H9 (cell line): Measurements from ENCODE around the gene OR10Z1. TPM values are rescaled to one million over a fixed set of nuclear protein-coding genes. Genes with fewer than 3 reads are reported as not detected.

Source experiments
- DNase-seq: peaks from one replicate; pipeline ENCODE4 v3.0.0-alpha.2; 2017
- H2AFZ ChIP-seq: one replicate; pipeline ENCODE4 v1.6.1; 2013; ENCODE audit warnings: mild to moderate bottlenecking, low read length, control low read depth, moderate library complexity
- H2AK5ac ChIP-seq: 2 replicates; pipeline ENCODE4 v1.6.1; 2013; ENCODE audit warnings: low read length, control low read depth, mixed read lengths; ENCODE audit not compliant: insufficient read length
- H2BK120ac ChIP-seq: one replicate; pipeline ENCODE4 v1.6.1; 2013; ENCODE audit warnings: low read depth, mild to moderate bottlenecking, low read length, control low read depth, inconsistent platforms; ENCODE audit not compliant: poor library complexity, severe bottlenecking
- H2BK12ac ChIP-seq: 2 replicates; pipeline ENCODE4 v1.6.1; 2013; ENCODE audit warnings: low read length, control low read depth, mixed read lengths, low read depth; ENCODE audit not compliant: insufficient read length
- H2BK15ac ChIP-seq: 2 replicates; pipeline ENCODE4 v1.6.1; 2013; ENCODE audit warnings: low read depth, low read length, control low read depth
- H2BK20ac ChIP-seq: one replicate; pipeline ENCODE4 v1.6.1; 2013; ENCODE audit warnings: low read depth, mild to moderate bottlenecking, low read length, control low read depth, inconsistent platforms; ENCODE audit not compliant: poor library complexity, severe bottlenecking
- H2BK5ac ChIP-seq: 2 replicates; pipeline ENCODE4 v1.6.1; 2013; ENCODE audit warnings: low read length, control low read depth, mixed read lengths; ENCODE audit not compliant: insufficient read length
- H3K14ac ChIP-seq: 2 replicates; pipeline ENCODE4 v1.6.1; 2013; ENCODE audit warnings: low read length, control low read depth; ENCODE audit not compliant: insufficient read depth
- H3K18ac ChIP-seq: 2 replicates; pipeline ENCODE4 v1.6.1; 2013; ENCODE audit warnings: low read depth, mild to moderate bottlenecking, mixed read lengths, low read length, control low read depth; ENCODE audit not compliant: insufficient read length
- H3K23ac ChIP-seq: 2 replicates; pipeline ENCODE4 v1.6.1; 2013; ENCODE audit warnings: low read length, control low read depth, mixed read lengths, low read depth; ENCODE audit not compliant: insufficient read length
- H3K23me2 ChIP-seq: 2 replicates; pipeline ENCODE4 v1.6.1; 2013; ENCODE audit warnings: low read depth, mild to moderate bottlenecking, mixed read lengths, low read length, control low read depth; ENCODE audit not compliant: insufficient read length, poor library complexity, severe bottlenecking
- H3K27ac ChIP-seq: 2 replicates; pipeline ENCODE4 v1.5.1; 2013; ENCODE audit warnings: low read length, control low read depth, mixed read lengths, low read depth; ENCODE audit not compliant: insufficient read length
- H3K27me3 ChIP-seq: 2 replicates; pipeline ENCODE4 v1.6.1; 2013; ENCODE audit warnings: low read length, control low read depth, inconsistent platforms; ENCODE audit not compliant: insufficient read depth
- H3K4ac ChIP-seq: 2 replicates; pipeline ENCODE4 v1.6.1; 2013; ENCODE audit warnings: low read depth, mild to moderate bottlenecking, control low read depth, inconsistent platforms, low read length, moderate library complexity
- H3K4me1 ChIP-seq: 2 replicates; pipeline ENCODE4 v1.6.1; 2013; ENCODE audit warnings: low read length, control low read depth, inconsistent platforms; ENCODE audit not compliant: insufficient read depth
- H3K4me2 ChIP-seq: 2 replicates; pipeline ENCODE4 v1.6.1; 2013; ENCODE audit warnings: low read length, control low read depth, mixed read lengths; ENCODE audit not compliant: insufficient read length, insufficient read depth
- H3K56ac ChIP-seq: 2 replicates; pipeline ENCODE4 v1.6.1; 2013; ENCODE audit warnings: low read depth, mild to moderate bottlenecking, mixed read lengths, low read length, control low read depth; ENCODE audit not compliant: insufficient read length
- H3K79me1 ChIP-seq: 2 replicates; pipeline ENCODE4 v1.6.1; 2013; ENCODE audit warnings: low read depth, mild to moderate bottlenecking, moderate library complexity, low read length, control low read depth, inconsistent platforms; ENCODE audit not compliant: insufficient read depth, poor library complexity, severe bottlenecking
- H3K79me2 ChIP-seq: 2 replicates; pipeline ENCODE4 v1.6.1; 2013; ENCODE audit warnings: low read length, control low read depth, inconsistent platforms; ENCODE audit not compliant: insufficient read depth
- H3K9ac ChIP-seq: 2 replicates; pipeline ENCODE4 v1.6.1; 2013; ENCODE audit warnings: low read length, control low read depth, mixed read lengths; ENCODE audit not compliant: insufficient read length; ENCODE audit errors: extremely low read depth
- H3K9me3 ChIP-seq: one replicate; pipeline ENCODE4 v1.6.1; 2013; ENCODE audit warnings: low read depth, low read length, inconsistent platforms; ENCODE audit not compliant: control insufficient read depth
- H3T11ph ChIP-seq: one replicate; pipeline ENCODE4 v1.6.1; 2013; ENCODE audit warnings: mild to moderate bottlenecking, low read length, control low read depth, inconsistent platforms
- H4K20me1 ChIP-seq: one replicate; pipeline ENCODE4 v1.6.1; 2013; ENCODE audit not compliant: control insufficient read depth, insufficient read length, insufficient read depth
- H4K5ac ChIP-seq: 2 replicates; pipeline ENCODE4 v1.6.1; 2013; ENCODE audit warnings: low read depth, mild to moderate bottlenecking, mixed read lengths, low read length, control low read depth; ENCODE audit not compliant: insufficient read length
- H4K8ac ChIP-seq: replicated peaks from 2 replicates; pipeline ENCODE4 v1.6.1; 2013; ENCODE audit warnings: low read length, control low read depth, mixed read lengths, low read depth; ENCODE audit not compliant: insufficient read length
- H4K91ac ChIP-seq: 2 replicates; pipeline ENCODE4 v1.6.1; 2013; ENCODE audit warnings: low read depth, mild to moderate bottlenecking, moderate library complexity, mixed read lengths, low read length, control low read depth; ENCODE audit not compliant: insufficient read length
- H3K27ac Mint-ChIP-seq, 3 experiments: 2 replicates in 2 of 3; 3 replicates in 1 of 3; pipeline ENCODE4 v1.8.0; 2020 to 2021; ENCODE audit warnings: mixed read lengths in 3 of 3, mild to moderate bottlenecking in 1 of 3, moderate library complexity in 1 of 3
- H3K27me3 Mint-ChIP-seq: 2 replicates; pipeline ENCODE4 v1.8.0; 2021; ENCODE audit warnings: low read depth, mild to moderate bottlenecking, moderate library complexity, mixed read lengths
- H3K36me3 Mint-ChIP-seq, 3 experiments: 2 replicates in 2 of 3; 3 replicates in 1 of 3; pipeline ENCODE4 v1.8.0; 2020 to 2021; ENCODE audit warnings: low read depth in 3 of 3, mixed read lengths in 3 of 3; ENCODE audit not compliant: insufficient read depth in 1 of 3
- H3K4me1 Mint-ChIP-seq, 2 experiments: 2 replicates each; pipeline ENCODE4 v1.8.0; 2020; ENCODE audit warnings: mixed read lengths in 2 of 2
- H3K4me3 Mint-ChIP-seq, 2 experiments: 2 replicates in 1 of 2; 3 replicates in 1 of 2; pipeline ENCODE4 v1.8.0; 2020 to 2021; ENCODE audit warnings: mild to moderate bottlenecking in 2 of 2, mixed read lengths in 2 of 2, moderate library complexity in 1 of 2
- H3K9me3 Mint-ChIP-seq, 2 experiments: 2 replicates in 1 of 2; 3 replicates in 1 of 2; pipeline ENCODE4 v1.8.0; 2020; ENCODE audit warnings: mild to moderate bottlenecking in 2 of 2, mixed read lengths in 2 of 2, moderate library complexity in 1 of 2
- total RNA-seq: library from RNA; stranded (reverse); gene quantifications from 2 replicates; pipeline ENCODE4 v1.2.1, GENCODE V29; 2021
- TF ChIP-seq, protein P1 (sequence below): fragments of 200-600 bp; sonication (generic); conservative IDR thresholded peaks from 3 replicates; pipeline ENCODE4 v1.8.0; 2021; ENCODE audit warnings: antibody characterized with exemption, mild to moderate bottlenecking

Gene OR10Z1
- total RNA-seq, 1 experiment from 2014 or later, result not detected

DNA sequence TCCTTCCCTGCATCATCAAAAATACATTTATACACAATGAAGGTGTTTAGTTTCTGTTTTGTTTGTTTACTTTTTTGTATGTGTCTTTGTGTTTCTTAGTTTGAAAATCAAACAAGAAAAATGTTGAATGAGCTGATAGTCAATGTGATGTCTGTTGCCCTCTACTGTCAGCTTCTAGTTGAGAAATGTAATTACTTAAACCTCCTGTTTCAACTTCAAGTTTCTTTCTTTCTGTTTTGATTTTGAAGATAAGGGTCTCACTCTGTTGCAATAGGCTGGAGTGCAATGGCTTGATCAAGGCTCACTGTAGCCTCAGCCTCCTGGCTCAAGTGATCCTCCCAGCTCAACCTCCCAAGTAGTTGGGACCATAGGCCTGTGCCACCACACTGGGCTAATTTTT lies 44.0 kb downstream of the OR10Z1 start:
- H3K27ac ChIP-seq, result no peak overlapping the region
- H2BK5ac ChIP-seq, result no peak overlapping the region
- H3K56ac ChIP-seq, result no peak overlapping the region
- no peak overlapping the region for H2BK15ac ChIP-seq
- Mint-ChIP-seq H3K27ac (no peak overlapping the region), H3K27me3 (no peaks in the 10 kb centered on the region), H3K36me3 (no peaks in the 10 kb centered on the region), H3K9me3 (no peaks in the 10 kb centered on the region), H3K4me1 (no peaks in the 10 kb centered on the region), H3K4me3 (no peak overlapping the region)
- H3K18ac ChIP-seq, result no peak overlapping the region
- H2BK12ac ChIP-seq, result no peak overlapping the region
- TF ChIP-seq, protein P1, sequence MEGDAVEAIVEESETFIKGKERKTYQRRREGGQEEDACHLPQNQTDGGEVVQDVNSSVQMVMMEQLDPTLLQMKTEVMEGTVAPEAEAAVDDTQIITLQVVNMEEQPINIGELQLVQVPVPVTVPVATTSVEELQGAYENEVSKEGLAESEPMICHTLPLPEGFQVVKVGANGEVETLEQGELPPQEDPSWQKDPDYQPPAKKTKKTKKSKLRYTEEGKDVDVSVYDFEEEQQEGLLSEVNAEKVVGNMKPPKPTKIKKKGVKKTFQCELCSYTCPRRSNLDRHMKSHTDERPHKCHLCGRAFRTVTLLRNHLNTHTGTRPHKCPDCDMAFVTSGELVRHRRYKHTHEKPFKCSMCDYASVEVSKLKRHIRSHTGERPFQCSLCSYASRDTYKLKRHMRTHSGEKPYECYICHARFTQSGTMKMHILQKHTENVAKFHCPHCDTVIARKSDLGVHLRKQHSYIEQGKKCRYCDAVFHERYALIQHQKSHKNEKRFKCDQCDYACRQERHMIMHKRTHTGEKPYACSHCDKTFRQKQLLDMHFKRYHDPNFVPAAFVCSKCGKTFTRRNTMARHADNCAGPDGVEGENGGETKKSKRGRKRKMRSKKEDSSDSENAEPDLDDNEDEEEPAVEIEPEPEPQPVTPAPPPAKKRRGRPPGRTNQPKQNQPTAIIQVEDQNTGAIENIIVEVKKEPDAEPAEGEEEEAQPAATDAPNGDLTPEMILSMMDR, result no peak; the same call in 2 of the 3 replicates
- no peak overlapping the region for H3K4me2 ChIP-seq
- no peak overlapping the region for H2BK120ac ChIP-seq
- H3K9ac ChIP-seq, result no peak overlapping the region
- H3K4me1 ChIP-seq, result no peaks in the 10 kb centered on the region
- H3K14ac ChIP-seq, result no peak overlapping the region
- no peak overlapping the region for H3K4ac ChIP-seq
- no peaks in the 10 kb centered on the region for H3K9me3 ChIP-seq
- H3K23ac ChIP-seq, result no peak overlapping the region
- H3T11ph ChIP-seq, result no peak overlapping the region
- H4K5ac ChIP-seq, result no peak overlapping the region
- no peaks in the 10 kb centered on the region for H3K27me3 ChIP-seq
- H4K8ac ChIP-seq, result no peak overlapping the region
- H3K79me2 ChIP-seq, result no peaks in the 10 kb centered on the region
- no peak overlapping the region for H2AK5ac ChIP-seq
- no peak overlapping the region for H2BK20ac ChIP-seq
- H3K79me1 ChIP-seq, result no peaks in the 10 kb centered on the region
- H3K23me2 ChIP-seq, result no peaks in the 10 kb centered on the region
- no peak overlapping the region for H4K91ac ChIP-seq
- DNase-seq, result no peak
- H4K20me1 ChIP-seq, result no peaks in the 10 kb centered on the region
- H2AFZ ChIP-seq, result no peak overlapping the region
